ENCODE data around the gene ATG2A.

Gene ATG2A

DNA sequence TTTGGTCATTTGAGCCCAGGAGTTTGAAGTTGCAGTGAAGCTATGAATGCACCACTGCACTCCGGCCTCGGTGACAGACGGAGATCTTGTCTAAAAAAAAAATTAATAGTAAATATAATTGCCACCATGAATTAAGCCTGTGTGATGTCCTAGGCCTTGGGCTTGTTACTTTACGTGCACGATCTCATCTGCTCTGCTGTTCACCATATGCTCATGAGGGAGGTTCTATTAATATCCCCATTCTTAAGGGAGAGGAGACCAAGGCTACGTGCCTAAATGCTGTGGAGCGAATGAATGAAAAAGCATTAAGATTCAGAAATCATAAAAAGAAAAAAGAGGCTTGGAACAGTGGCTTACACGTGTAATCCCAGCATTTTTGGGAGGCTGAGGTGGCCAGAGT, 2.6 kb upstream of the ATG2A start:
- no peak overlapping the region for H2BK5ac ChIP-seq (ENCODE audit: low read depth, low read length, poor library complexity)
- H3K79me2 ChIP-seq (ENCODE audit: control insufficient read depth, insufficient read depth, low read length, poor library complexity): peaks cover 4% of the 10 kb centered on the region
- H3K27me3 ChIP-seq (ENCODE audit: insufficient read depth, low read length): no peaks in the 10 kb centered on the region
- no peak overlapping the region for H3K14ac ChIP-seq (ENCODE audit: low read length)
- H3K4me3 ChIP-seq (ENCODE audit: low read depth, low read length): no peak overlapping the region
- peaks cover 6 to 8% of the 10 kb centered on the region in 2 experiments for H3K4me1 ChIP-seq (ENCODE audit: control insufficient read depth in 1 of 2, insufficient read depth in 2 of 2, low read length in 2 of 2)
- H3K18ac ChIP-seq (ENCODE audit: low read length): no peak overlapping the region
- no peak overlapping the region for H2BK12ac ChIP-seq (ENCODE audit: low read length)
- no peak overlapping the region for H2AK5ac ChIP-seq (ENCODE audit: low read length)
- H3K23ac ChIP-seq (ENCODE audit: low read length): no peak overlapping the region
- H4K8ac ChIP-seq (ENCODE audit: low read depth, low read length): no peak overlapping the region
- no peak overlapping the region for H3K4ac ChIP-seq (ENCODE audit: low read depth, low read length)
- peaks cover 11% of the 10 kb centered on the region for H3K79me1 ChIP-seq (ENCODE audit: low read length)
- no peak for DNase-seq
- H2AFZ ChIP-seq (ENCODE audit: insufficient read depth, low read length, poor library complexity): no peak overlapping the region
- H3K9ac ChIP-seq (ENCODE audit: low read length): no peak overlapping the region
- H3K27ac ChIP-seq (ENCODE audit: low read depth, low read length): no peak overlapping the region
- H3K36me3 ChIP-seq (ENCODE audit: control insufficient read depth in 1 of 2, insufficient read depth in 2 of 2, low read length in 2 of 2): no peaks in the 10 kb centered on the region
- no peak overlapping the region for H2BK120ac ChIP-seq (ENCODE audit: insufficient read depth, low read length, poor library complexity)
- WGBS (ENCODE audit: extremely low coverage, insufficient coverage, insufficient read length): no CpG with 5 or more reads among the region's 8 CpGs
- peaks cover 2% of the 10 kb centered on the region for H3K9me3 ChIP-seq (ENCODE audit: insufficient read depth, low read depth, low read length)
- H3K4me2 ChIP-seq (ENCODE audit: low read length): no peak overlapping the region
- no peak overlapping the region for H4K12ac ChIP-seq (ENCODE audit: low read depth, low read length)
- H4K91ac ChIP-seq (ENCODE audit: low read depth, low read length): no peak overlapping the region

DNA sequence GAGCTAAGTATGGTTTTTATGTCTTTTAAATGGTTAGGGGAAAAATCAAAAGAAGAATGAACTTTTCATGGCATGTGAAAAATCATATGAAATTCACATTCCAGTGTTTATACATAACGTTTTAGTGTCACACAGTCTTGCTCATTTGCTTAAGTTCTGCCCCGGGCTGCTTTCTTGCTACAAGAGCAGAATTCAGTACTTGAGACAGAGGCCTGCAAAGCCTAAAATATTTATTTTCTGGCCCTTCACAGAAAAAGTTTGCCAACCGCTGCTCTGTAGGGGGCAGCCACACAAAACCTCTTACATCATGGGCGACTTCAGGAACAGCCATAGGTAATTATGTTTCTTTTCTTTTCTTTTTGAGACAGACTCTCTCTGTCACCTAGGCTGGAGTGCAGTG, 1.0 kb upstream of the ATG2A start:
- peaks cover 13 to 15% of the 10 kb centered on the region in 2 experiments for H3K36me3 ChIP-seq (ENCODE audit: control insufficient read depth in 1 of 2, insufficient read depth in 2 of 2, low read length in 2 of 2)
- no peaks in the 10 kb centered on the region for H3K27me3 ChIP-seq (ENCODE audit: insufficient read depth, low read length)
- H4K91ac ChIP-seq (ENCODE audit: low read depth, low read length): no peak overlapping the region
- no peak overlapping the region for H2BK12ac ChIP-seq (ENCODE audit: low read length)
- no peak overlapping the region for H4K12ac ChIP-seq (ENCODE audit: low read depth, low read length)
- WGBS (ENCODE audit: extremely low coverage, insufficient coverage, insufficient read length): no CpG with 5 or more reads among the region's 4 CpGs
- no peak overlapping the region for H3K9ac ChIP-seq (ENCODE audit: low read length)
- no peak overlapping the region for H3K4me3 ChIP-seq (ENCODE audit: low read depth, low read length)
- H2BK5ac ChIP-seq (ENCODE audit: low read depth, low read length, poor library complexity): no peak overlapping the region
- H4K8ac ChIP-seq (ENCODE audit: low read depth, low read length): peak overlapping the region; percentile 9
- no peak overlapping the region for H3K23ac ChIP-seq (ENCODE audit: low read length)
- H3K9me3 ChIP-seq (ENCODE audit: insufficient read depth, low read depth, low read length): peaks cover 3% of the 10 kb centered on the region
- peaks cover 4% of the 10 kb centered on the region for H3K79me2 ChIP-seq (ENCODE audit: control insufficient read depth, insufficient read depth, low read length, poor library complexity)
- no peak overlapping the region for H2AFZ ChIP-seq (ENCODE audit: insufficient read depth, low read length, poor library complexity)
- DNase-seq: peak in 1 of 2 donors; percentile 29
- no peak overlapping the region for H3K4ac ChIP-seq (ENCODE audit: low read depth, low read length)
- H3K4me2 ChIP-seq (ENCODE audit: low read length): no peak overlapping the region
- H2BK120ac ChIP-seq (ENCODE audit: insufficient read depth, low read length, poor library complexity): no peak overlapping the region
- H3K14ac ChIP-seq (ENCODE audit: low read length): no peak overlapping the region
- peaks cover 6% of the 10 kb centered on the region for H3K79me1 ChIP-seq (ENCODE audit: low read length)
- no peak overlapping the region for H2AK5ac ChIP-seq (ENCODE audit: low read length)
- no peak overlapping the region for H3K27ac ChIP-seq (ENCODE audit: low read depth, low read length)
- H3K4me1 ChIP-seq (ENCODE audit: control insufficient read depth in 1 of 2, insufficient read depth in 2 of 2, low read length in 2 of 2): peaks cover 4 to 8% of the 10 kb centered on the region in 2 experiments
- no peak overlapping the region for H3K18ac ChIP-seq (ENCODE audit: low read length)

DNA sequence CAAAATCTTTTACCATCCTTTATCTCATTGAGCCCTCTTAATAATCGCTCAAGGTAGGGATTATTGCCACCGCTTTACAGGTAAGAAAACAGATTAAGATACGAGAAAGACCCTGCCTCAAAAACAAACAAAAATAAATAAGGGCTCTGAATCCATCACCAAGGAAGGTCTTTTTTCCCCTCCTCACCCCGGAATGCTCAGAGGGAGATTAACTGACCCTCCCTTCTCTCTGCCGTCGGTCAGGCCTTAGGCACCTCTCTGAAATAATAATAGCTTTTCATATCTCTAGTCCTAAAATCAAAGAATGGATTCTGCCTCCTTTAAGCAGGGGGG, 620 bp upstream of the ATG2A start:
- H3K4me1 ChIP-seq (ENCODE audit: control insufficient read depth in 1 of 2, insufficient read depth in 2 of 2, low read length in 2 of 2): peaks cover 4 to 8% of the 10 kb centered on the region in 2 experiments

DNA sequence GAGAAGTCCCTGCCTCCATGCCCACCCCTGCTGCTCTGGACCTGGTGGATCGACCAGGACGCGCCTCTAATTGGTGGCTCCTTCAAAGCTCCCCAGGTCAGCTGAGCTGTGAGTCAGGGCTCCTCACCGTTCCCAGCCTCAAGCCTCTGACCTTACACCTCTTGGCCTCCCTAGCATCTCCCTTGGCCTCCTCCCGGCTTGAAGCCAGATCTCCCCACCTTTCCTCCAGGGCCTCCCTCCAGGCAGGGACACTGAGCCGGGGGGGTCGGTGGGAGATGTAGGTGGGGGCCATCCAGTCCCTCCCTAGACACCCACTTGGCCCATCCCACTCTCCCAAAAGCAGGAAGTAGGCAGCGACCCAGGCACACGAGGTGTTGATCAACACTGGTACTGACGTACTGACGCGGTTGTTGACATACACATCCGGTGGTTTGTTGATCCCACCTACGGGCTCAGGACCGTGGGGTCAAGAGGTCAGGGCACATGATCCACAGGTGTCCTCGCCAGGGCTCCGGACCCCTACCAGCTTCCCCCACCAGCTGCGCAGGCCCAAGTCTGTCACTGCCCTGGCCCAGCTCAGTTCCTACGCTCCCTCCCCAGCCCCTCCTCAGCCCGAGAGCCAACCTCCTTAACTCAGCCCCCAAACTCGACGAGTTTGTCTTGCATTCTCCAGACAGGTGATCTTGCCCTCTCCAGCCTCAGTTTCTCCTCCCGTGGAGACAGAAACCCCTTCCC, 802 bp downstream of the ATG2A start:
- no CpG with 5 or more reads among the region's 23 CpGs for WGBS (ENCODE audit: extremely low coverage, insufficient coverage, insufficient read length)
- peak; percentile 23 to 48 for DNase-seq

More for the DNA sequence above, 620 bp upstream of the ATG2A start:
- Histone ChIP-seq H3K14ac (ENCODE audit: low read length) (no peak overlapping the region), H3K9me3 (ENCODE audit: insufficient read depth, low read depth, low read length) (peaks cover 2% of the 10 kb centered on the region), H3K23ac (ENCODE audit: low read length) (no peak overlapping the region), H2AK5ac (ENCODE audit: low read length) (no peak overlapping the region), H4K8ac (ENCODE audit: low read depth, low read length) (peak overlapping the region; percentile 63), H2BK120ac (ENCODE audit: insufficient read depth, low read length, poor library complexity) (no peak overlapping the region), H3K4me3 (ENCODE audit: low read depth, low read length) (no peak overlapping the region), H2BK5ac (ENCODE audit: low read depth, low read length, poor library complexity) (no peak overlapping the region), H3K9ac (ENCODE audit: low read length) (no peak overlapping the region), H2AFZ (ENCODE audit: insufficient read depth, low read length, poor library complexity) (no peak overlapping the region), H4K91ac (ENCODE audit: low read depth, low read length) (peak overlapping the region; percentile 47), H3K79me2 (ENCODE audit: control insufficient read depth, insufficient read depth, low read length, poor library complexity) (peaks cover 4% of the 10 kb centered on the region), H3K4ac (ENCODE audit: low read depth, low read length) (no peak overlapping the region), H2BK12ac (ENCODE audit: low read length) (no peak overlapping the region), H3K36me3 (ENCODE audit: control insufficient read depth in 1 of 2, insufficient read depth in 2 of 2, low read length in 2 of 2) (peaks cover 17 to 19% of the 10 kb centered on the region in 2 experiments), H4K12ac (ENCODE audit: low read depth, low read length) (no peak overlapping the region), H3K27ac (ENCODE audit: low read depth, low read length) (peak overlapping the region; percentile 16), H3K79me1 (ENCODE audit: low read length) (peaks cover 6% of the 10 kb centered on the region), H3K4me2 (ENCODE audit: low read length) (peak overlapping the region; percentile 72), H3K27me3 (ENCODE audit: insufficient read depth, low read length) (no peaks in the 10 kb centered on the region), H3K18ac (ENCODE audit: low read length) (no peak overlapping the region)
- no peak for DNase-seq
- WGBS (ENCODE audit: extremely low coverage, insufficient coverage, insufficient read length): no CpG with 5 or more reads among the region's 6 CpGs

More for the DNA sequence above, 802 bp downstream of the ATG2A start:
- Histone ChIP-seq H3K27me3 (ENCODE audit: insufficient read depth, low read length) (no peaks in the 10 kb centered on the region), H2BK120ac (ENCODE audit: insufficient read depth, low read length, poor library complexity) (peak overlapping the region; percentile 26), H2BK5ac (ENCODE audit: low read depth, low read length, poor library complexity) (peak overlapping the region; percentile 28), H3K9ac (ENCODE audit: low read length) (peak overlapping the region; percentile 77), H3K79me1 (ENCODE audit: low read length) (peaks cover 6% of the 10 kb centered on the region), H3K9me3 (ENCODE audit: insufficient read depth, low read depth, low read length) (peaks cover 2% of the 10 kb centered on the region), H3K4ac (ENCODE audit: low read depth, low read length) (no peak overlapping the region), H2AFZ (ENCODE audit: insufficient read depth, low read length, poor library complexity) (peak overlapping the region; percentile 24), H3K4me2 (ENCODE audit: low read length) (peak overlapping the region; percentile 75), H3K14ac (ENCODE audit: low read length) (peak overlapping the region; percentile 79), H3K4me1 (ENCODE audit: control insufficient read depth in 1 of 2, insufficient read depth in 2 of 2, low read length in 2 of 2) (peaks cover 4 to 8% of the 10 kb centered on the region in 2 experiments), H4K91ac (ENCODE audit: low read depth, low read length) (peak overlapping the region; percentile 64), H3K18ac (ENCODE audit: low read length) (peak overlapping the region; percentile 58), H3K4me3 (ENCODE audit: low read depth, low read length) (peak overlapping the region; percentile 77), H3K27ac (ENCODE audit: low read depth, low read length) (peak overlapping the region; percentile 0), H3K36me3 (ENCODE audit: control insufficient read depth in 1 of 2, insufficient read depth in 2 of 2, low read length in 2 of 2) (peaks cover 29 to 31% of the 10 kb centered on the region in 2 experiments), H2BK12ac (ENCODE audit: low read length) (no peak overlapping the region), H4K8ac (ENCODE audit: low read depth, low read length) (peak overlapping the region; percentile 64), H3K79me2 (ENCODE audit: control insufficient read depth, insufficient read depth, low read length, poor library complexity) (peaks cover 4% of the 10 kb centered on the region), H4K12ac (ENCODE audit: low read depth, low read length) (no peak overlapping the region), H2AK5ac (ENCODE audit: low read length) (no peak overlapping the region), H3K23ac (ENCODE audit: low read length) (no peak overlapping the region)
